HuH-7 (cell line): ENCODE measurements around the gene SNRK.

Experiments used
- DNase-seq: peaks from one replicate; pipeline ENCODE4 v3.0.0; 2011; ENCODE audit warnings: low spot score

Gene SNRK

DNA sequence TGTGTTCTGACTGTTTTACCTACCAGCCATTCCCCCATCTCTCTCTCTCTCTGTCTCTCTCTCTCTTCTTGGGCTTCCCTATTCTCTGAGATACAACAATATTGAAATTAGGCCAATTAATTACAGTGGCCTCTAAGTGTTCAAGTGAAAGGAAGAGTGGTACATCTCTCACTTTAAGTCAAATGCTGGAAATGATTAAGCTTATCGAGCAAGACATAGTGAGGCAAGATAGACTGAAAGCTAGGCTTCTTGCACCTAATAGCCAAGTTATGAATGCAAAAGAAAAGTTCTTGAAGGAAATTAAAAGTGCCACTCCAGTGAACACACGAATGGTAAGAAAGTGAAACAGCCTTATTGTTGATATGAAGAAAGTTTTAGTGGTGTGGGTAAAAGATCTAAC is 21.3 kb downstream of the SNRK start:
- no peak for DNase-seq

DNA sequence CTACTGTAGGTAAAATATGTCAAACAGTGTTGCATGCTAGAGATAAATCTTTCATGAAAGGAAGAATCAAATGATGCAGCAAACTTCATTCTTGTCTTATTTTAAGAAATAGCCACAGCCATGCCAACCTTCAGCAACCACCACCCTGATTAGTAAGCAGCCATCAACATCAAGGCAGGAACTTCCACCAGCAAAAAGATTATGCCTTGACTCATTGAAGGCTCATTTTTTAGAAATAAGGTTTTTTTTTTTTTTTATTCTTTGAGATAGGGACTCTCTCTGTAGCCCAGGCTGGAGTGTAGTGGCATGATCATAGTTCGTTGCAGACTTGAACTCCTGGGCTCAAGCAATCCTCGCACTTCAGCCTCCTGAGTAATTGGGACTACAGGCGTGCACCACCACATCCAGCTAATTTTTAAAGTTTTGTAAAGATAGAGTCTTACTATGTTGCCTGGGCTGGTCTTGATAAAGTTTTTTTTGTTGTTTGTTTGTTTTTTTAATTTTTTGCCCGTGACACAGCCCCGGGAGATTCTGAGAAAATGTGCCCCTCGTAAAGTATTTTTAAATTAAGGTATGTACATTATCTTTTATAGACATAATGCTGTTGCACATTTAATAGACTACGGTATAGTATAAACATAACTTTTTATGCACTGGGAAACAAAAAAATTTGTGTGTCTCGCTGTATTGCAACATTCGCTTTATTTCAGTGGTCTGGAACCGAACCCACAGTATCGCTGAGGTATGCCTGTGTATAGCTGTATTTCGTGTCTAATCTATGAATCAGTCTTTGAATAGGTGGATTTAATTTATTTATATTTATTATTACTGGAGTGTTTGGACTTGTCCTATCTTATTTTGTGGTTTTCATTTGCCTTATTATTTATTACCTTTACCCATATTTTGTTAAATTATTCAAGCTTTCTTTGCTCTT is 23.3 kb downstream of the SNRK start:
- no peak for DNase-seq

DNA sequence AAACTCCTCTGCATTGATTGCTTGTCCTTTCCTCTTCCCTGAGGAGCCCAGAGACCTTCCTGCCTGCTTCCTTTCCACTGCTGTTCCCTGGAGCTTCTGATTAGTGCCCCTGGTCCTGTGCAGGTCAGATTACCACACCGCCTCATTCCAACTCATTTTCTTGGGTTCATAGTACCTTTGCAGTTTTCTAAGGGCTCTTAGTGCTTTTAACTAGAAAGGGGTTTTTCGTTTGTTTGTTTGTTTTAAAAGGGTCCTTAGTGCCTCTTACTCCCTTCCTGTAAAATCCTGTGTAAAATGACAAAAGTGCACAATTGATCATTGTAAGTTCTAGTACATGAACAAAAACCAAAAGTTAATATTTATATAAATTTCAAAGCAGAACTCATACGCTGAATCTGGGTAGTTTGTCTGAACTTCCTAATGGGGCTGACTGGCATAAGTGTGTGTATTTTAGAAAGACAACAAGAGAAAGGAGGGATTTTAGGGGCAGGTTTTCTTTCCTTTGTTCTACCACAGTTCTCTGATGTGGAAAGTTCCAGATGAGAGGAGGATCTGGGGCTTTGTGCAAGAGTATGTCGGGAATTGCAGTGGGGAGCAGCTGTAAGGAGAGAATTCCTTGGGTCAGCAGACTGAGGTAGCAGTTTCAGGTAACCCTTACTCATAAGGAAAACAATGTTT is 30.6 kb downstream of the SNRK start:
- peak; percentile 23 for DNase-seq

DNA sequence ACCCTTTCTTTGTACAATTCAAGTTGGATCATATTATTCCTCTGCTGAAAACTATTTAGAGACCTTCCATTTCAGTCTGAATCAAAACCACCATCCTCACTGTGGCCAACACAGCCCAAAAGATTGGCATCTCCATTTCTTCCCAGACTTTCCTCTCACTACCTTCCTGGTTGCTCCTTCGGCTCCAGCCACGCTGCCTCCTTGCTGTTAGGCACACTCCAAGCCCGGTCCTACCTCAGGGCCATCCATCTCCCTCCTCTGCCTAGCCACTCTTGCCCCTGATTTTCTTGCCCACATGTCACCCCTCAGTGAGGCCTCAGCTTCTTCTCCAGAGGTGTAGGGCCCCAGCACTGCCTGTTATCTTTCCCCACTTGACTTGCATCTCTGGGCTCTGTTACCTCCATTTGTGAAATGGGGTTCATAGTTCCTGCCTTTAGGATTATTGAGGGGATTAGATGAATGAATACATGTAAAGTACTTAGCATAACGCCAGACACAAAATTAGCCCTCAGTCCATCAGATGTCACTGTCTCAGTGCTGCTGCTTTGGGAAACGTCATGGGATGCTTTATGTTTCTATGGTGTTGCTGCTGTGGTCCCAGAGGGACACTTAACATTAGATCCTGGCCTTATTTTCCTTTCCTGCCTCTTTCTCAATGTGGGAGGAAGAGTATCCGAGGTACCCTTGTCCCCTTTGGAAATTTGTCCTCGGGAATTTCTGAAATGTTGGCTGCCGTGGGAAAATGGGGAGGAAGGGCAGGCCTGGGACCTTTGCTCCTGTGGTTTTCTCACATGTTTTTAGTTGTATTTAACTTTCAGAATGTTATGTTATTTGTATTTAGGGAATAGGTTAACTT is 31.3 kb downstream of the SNRK start:
- no peak for DNase-seq

DNA sequence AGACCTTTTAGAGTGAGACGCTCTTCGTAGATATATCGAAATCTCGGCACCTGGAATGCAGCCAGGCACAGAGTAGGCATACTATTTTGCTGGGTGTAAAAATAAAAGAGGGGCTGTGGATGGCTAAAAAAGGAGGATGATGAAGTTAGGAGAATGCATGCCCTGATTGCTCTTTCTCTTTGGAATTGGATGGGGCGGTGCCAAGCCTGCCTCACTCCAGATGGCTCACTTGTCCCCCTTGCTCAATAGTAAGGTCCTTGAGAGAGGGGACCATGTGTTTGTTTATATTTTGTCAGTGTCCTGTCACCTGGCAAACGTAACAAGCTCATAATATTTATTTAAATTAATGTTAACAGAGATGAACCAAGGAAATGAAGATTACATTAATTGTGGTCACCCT is 33.0 kb downstream of the SNRK start:
- no peak for DNase-seq

DNA sequence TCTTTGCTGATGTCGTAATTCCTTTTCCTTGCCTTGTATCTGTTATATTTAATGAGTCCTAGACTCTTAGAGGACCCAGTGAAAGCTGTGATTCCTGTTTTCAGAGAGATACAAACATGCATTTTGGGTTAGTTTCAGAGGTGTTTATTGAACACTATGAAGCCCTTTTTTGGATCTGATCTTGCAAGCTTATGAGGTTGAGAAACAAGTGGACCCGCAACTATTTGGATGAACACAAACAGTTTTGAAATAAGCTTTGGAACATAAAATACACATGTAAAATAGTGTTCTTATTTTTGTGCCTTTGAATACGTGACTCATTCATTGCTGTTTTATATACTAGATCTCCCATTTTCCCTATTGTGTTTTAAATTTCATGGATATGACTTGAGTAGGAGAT is 33.5 kb downstream of the SNRK start:
- DNase-seq: no peak

DNA sequence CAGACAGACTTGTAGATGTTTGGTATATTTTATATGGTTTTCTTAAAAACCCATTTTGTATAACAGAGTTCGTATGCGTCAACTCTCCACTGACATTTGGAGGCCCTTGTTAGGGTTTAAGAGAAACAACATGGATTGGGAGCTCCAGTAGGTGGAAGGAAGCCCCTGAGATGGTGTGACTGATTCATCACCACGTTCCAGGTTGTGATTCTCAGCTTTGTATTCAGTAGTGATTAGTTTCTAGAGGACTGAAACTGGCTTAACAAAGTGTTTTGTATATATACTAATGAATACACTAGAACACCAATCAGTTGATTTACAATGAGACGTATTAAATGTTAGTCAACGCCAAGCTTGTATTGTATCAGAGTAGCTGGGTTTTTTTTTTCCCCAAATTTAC is 33.9 kb downstream of the SNRK start:
- no peak for DNase-seq

DNA sequence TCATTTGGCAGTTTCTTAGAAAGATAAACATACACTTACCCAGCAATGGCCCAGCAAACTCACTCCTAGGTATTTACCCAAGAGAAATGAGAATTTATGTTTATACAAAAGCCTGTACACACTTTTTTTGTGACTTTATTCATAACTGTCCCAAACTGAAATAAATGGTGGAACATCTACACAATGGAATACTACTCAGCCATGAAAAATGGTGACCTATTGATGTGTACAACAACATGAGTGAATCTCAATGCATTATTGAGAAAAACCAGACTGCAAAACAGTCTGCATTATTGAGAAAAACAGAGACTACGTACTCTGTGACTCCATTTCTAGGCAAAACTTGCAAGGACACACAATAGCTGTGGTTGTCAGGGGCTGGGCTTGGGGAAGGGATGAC is 37.2 kb downstream of the SNRK start:
- no peak for DNase-seq

DNA sequence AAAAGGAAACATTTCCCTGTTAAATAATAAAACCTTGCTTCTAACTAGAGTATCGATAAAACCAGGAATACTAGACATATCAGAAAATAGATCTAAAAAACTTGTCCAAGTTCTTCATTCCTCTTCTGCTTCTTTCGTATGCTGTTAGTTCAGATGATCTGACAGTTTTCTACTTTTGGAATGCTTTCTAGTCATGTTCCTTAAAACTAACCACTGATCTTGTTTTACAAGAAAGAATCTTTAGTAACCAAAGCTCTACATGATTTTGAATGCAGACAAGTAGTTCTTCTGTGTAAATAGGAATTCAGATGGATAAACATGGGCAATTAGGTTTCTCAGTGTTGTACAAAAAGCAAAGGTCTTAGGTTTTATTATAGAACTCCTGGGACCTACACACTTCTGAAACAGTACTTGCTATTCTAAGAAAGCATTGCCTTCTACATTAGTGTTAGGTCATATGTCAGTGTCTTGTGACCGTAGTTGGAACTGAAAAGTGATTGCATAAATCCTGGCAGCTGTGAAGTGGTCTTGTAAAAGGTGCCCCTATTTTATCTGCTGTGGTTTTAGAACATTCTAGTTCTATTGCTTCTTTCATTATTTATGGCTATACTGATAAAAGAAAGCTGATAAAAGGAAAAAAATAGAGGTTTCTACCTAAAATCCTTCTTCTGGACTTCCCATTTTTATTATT is 40.7 kb downstream of the SNRK start:
- no peak for DNase-seq

DNA sequence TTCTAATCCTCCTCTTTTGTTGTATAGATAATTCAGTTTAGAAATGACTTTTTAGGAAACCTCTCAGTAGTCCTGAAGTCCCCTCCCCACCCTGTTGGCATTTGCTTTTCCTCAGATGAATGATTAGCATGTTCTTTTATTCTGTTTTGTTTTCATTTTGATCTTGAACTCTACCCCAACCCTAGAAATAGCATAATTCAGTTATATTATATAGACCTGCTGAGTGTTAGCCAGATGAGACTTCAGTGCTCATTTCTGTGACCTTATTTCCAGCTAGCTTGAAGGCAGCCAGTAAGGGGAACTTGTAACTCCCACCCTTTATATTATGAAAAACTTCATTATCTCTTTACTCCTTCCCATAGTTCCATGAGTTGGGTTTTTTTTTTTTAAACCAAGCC is 41.2 kb downstream of the SNRK start:
- no peak for DNase-seq

DNA sequence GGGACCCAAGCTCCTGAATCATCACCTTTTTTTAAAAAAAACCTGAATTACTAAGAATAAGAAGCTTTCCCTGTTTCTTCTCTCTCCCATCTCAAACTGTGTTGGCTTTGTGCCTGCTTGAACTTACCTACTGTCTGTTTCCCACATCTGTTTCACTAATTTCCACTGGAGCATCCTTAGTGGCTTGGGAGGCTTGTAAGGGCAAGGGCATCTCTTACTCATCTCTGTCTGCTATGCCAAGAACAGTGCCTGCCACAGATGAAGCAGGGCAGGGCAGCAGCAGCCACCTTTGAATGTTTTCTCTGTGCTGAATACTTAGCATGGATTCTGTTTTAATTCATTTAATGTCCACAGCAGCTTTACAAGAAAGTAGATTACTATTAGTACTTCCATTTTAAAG is 42.3 kb downstream of the SNRK start:
- no peak for DNase-seq

DNA sequence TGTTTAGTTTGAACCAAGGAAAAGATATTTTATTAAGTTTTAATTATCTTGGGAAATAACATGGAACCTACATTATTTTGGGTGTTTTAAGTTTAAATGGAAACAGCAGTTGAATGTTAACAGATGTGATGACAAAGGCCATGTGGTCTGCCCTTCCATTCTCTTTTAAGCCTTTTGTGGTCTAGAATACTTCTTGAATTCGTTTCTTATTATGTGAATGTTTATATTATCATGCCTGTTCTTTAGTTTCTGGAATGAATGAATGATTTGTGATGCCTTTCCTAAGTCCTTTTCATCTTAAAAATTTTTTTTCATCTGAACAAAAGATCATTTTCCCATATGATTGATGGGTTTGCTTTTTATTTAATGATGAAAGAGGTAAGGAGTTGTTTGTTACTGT is 44.6 kb downstream of the SNRK start:
- no peak for DNase-seq

DNA sequence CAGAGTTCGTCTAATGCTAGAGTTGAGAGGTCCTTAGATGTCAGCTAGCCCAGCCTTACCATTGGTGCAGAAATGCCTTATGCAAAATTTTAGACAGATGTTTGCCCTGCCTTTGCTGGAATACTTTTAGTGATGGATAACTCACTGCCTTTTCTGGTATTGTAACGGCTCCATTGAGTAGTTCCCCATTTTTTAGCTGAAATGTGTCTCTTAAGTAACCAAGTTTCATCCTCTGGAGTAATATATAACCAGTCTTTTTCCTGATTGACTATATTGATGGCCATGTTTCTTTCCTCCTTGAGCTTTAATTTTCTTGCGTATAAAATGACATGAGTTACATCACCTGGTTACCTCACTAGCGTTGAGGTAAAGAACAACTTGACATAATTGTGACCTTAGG is 45.0 kb downstream of the SNRK start:
- DNase-seq: no peak

DNA sequence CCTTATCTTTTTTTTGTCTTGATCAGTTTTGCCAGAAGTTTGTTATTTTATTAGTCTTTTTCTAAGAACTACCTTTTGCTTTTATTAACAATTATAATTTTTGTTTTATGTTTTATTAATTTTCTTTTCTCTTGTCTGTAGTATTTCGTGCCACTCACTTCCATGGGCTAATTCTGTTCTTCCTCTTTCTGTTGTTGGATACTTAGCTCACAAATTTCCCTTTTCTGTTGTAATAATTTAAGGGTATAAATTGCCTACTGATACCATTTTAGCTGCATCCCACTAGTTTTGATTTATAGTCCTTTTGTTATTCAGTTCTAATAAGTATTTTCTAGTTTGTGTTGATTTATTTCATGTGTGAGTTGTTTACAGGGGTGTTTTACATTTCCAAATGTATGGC is 48.6 kb downstream of the SNRK start:
- DNase-seq: no peak

DNA sequence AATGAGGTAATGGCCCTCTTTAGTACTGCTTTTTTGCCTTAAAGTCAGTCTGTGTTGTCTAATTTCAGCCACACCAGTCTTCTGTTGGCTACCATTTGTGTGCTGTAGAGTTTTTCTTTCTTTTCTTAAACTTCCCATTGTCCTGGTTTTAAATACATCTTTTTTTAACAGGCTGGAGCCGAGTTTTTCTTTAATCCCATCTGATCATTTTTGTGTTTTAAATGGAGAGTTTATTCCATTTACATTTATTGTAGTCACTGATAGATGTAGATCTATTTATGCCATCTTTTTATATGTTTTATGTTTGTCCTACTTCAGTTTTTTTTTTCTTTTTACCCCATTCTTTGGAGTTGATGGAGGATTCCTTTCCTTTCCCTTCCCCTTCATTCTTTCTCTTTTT is 49.5 kb downstream of the SNRK start:
- DNase-seq: no peak

DNA sequence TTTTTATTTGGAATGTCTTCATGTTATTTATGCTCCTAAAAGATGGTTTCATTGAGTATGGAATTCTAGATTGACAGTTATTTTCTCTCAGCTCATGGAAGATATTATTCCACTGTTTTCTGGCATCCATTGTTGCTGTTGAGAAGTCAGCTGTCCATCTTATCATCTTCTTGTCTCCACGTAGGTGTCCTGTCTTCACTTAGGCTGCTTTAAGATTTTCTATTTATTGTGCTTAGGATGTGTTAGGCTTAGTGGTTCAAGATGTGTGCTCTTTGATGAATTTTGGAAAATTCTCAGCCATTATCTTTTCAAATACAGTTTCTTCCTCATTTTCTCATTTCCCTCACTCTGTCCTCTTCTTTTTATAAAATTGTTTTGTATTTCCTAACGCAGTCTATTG is 52.0 kb downstream of the SNRK start:
- no peak for DNase-seq

DNA sequence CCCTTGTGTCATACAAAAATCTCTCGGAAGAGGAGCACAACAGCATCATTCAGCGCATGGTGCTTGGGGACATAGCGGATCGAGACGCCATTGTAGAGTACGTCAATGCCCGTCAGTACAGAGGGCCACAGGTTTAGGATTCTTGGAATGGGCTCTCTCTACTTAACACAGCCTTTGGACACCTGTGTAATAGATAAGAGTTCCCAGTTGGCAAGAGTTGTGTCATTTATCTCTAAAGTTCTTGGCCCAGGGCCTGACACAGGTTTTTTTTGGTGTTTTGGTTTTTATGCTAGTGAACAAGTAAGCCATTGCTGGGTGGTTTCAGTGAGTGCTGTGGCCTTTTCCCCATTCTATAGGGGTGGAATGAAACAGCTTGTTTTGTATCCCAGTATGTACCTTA is 54.1 kb downstream of the SNRK start:
- no peak for DNase-seq

DNA sequence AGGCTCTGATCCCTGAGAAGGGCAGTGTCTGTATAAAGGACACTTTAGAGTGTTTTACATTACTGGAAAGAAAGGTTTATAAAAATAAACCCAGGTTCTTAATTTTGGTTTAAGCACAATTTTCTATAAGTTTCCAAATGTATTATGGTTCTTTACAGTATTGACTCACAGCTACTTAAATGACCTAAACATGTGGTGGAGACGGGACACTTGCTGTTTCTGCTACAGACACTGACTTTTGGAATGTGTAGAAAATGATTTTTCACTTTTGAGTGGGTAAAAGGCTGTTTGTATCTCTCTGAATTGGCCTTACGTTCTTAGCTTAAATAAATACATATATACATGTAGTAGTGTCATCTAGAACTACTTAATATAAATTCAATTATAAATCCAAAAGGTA is 55.4 kb downstream of the SNRK start:
- no peak for DNase-seq

DNA sequence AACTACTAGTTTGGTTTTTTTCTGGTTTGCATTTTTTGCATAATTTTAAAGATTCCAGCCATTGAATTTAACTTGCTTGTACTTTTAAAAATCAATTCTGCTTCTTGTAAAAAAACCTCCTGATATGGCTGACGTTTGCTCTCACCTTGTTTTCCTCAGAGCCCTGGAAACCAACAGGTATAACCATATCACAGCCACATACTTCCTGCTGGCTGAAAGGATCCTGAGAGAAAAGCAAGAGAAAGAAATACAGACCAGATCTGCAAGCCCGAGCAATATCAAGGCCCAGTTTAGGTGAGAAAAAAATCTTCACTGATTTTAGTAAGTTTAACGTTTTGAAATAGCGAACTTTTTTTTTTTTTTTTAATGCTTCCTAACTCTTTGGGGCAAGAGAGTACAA is 56.8 kb downstream of the SNRK start:
- no peak for DNase-seq

DNA sequence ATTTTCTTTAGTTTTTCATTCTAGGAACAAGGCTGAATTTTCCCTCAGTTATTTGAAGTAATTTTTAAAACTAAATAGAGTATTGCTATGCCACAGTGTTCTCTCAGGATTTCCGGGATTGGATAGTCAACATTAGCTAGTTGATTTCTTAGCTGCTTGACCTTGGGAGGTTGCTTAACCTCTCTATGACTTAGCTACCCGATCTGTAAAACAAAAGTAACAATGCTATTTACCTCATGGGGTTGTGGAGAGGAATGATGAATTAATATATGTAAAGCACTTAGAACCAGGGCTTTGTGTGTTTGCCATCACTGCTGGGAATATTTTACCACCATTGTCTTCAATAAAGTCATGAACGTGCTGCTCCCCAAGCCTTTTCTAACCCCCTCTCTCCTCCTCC is 57.5 kb downstream of the SNRK start:
- no peak for DNase-seq

DNA sequence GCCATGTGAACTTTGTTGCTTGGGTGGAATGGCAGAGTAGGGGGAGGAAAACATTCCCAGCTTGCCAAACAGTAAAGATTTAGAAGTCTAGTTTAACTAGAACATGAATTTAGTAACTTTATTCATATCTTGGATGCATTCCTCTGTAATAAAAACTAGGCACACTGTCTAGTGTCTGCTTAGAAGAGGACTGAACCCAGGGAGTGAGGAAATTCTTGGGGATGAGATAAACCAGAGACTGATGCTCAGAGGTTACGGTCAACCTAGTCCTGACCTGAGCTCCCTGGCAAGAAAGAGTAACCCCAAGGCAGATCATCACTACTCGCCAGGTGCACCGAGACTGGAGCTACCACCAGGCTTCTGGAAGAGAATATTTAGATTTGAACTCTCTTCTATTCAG is 58.2 kb downstream of the SNRK start:
- no peak for DNase-seq

DNA sequence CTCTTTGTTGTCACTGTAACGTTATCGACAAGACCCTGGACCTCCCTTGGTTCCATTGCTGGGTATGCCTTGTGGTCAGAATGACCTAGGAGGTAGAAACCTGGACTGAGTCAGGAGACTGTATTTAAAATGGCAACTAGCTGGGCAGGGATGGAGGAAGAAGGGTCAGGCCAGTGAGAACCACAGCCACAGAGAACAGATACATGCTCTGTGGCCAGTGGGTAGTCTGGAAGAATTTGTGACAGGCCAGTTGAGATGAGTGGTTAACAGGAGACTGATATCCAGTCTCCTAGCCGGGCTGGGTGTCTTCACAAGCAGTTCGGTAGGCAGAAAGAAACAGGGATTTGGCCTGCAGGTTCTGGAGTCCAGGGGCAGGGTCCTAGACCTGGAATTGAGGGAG is 58.9 kb downstream of the SNRK start:
- DNase-seq: no peak
